NT2/D1 (cell line): ENCODE results near the gene TSC22D1.

Source experiments
- SUZ12 ChIP-seq: IDR thresholded peaks from 2 replicates; pipeline ENCODE4 v1.6.1; 2011; ENCODE audit not compliant: insufficient read length, insufficient read depth; ENCODE audit errors: extremely low read depth
- YY1 ChIP-seq: IDR thresholded peaks from 2 replicates; pipeline ENCODE4 v1.6.1; 2011; ENCODE audit not compliant: insufficient read length, insufficient read depth

DNA sequence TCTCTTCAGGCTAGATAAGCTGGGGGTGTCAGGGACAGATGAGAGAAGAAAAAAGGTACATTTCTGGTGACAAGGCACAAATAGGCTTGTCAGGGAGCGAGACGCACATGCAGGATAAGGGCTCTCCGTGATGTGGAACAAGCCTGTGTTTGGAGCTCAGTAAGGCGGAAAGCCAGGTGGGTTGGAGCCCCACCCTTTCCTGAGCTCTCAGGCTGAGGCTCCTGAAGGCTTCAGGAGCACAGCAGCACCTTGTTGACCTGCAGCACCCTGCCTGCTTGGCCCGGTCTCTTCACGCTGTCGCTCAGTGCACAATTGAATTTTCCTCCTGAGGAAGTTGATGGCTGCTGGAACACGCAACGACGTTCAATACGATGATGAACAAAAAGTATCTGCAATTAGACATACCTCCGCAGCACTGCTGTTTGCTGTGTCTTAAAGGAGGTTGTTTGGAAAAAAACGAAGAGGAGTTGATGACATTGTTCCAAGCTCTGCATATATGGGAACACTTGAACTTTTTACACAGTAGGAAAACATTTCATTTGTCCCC is 173.2 kb downstream of the TSC22D1 start:
- TF ChIP-seq YY1 (no peak), SUZ12 (no peak)
